ENCODE measurements around the gene NCOA7. TPM values are rescaled to one million over a fixed set of nuclear protein-coding genes. Genes with fewer than 3 reads are reported as not detected.

NCOA7 gene
- total and polyA plus RNA-seq, 9 of the 15 experiments (the other 6 are each of a cell fraction or from before 2014, with no cell fraction given): 5.8 to 14.6 (median 9.3) TPM

GRCh38 chr6:125812394-125813292 is 21.9 kb downstream of the NCOA7 start (continued):
- TF ChIP-seq, protein P1, sequence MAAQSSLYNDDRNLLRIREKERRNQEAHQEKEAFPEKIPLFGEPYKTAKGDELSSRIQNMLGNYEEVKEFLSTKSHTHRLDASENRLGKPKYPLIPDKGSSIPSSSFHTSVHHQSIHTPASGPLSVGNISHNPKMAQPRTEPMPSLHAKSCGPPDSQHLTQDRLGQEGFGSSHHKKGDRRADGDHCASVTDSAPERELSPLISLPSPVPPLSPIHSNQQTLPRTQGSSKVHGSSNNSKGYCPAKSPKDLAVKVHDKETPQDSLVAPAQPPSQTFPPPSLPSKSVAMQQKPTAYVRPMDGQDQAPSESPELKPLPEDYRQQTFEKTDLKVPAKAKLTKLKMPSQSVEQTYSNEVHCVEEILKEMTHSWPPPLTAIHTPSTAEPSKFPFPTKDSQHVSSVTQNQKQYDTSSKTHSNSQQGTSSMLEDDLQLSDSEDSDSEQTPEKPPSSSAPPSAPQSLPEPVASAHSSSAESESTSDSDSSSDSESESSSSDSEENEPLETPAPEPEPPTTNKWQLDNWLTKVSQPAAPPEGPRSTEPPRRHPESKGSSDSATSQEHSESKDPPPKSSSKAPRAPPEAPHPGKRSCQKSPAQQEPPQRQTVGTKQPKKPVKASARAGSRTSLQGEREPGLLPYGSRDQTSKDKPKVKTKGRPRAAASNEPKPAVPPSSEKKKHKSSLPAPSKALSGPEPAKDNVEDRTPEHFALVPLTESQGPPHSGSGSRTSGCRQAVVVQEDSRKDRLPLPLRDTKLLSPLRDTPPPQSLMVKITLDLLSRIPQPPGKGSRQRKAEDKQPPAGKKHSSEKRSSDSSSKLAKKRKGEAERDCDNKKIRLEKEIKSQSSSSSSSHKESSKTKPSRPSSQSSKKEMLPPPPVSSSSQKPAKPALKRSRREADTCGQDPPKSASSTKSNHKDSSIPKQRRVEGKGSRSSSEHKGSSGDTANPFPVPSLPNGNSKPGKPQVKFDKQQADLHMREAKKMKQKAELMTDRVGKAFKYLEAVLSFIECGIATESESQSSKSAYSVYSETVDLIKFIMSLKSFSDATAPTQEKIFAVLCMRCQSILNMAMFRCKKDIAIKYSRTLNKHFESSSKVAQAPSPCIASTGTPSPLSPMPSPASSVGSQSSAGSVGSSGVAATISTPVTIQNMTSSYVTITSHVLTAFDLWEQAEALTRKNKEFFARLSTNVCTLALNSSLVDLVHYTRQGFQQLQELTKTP (IDR thresholded peaks at IDR 0.05; ENCODE audit: low read depth in 1 of 2, partially characterized antibody in 2 of 2): peak in 1 of 2 experiments; percentile 61
- no peak for TF ChIP-seq NCOA4 (IDR thresholded peaks at IDR 0.05; ENCODE audit: partially characterized antibody)
- TF ChIP-seq TEAD2 (tag; IDR thresholded peaks at IDR 0.05): no peak
- TF ChIP-seq ZNF699 (CRISPR knock-in tag; IDR thresholded peaks at IDR 0.05; ENCODE audit: insufficient replicate concordance): no peak
- TF ChIP-seq ZNF644 (tag; IDR thresholded peaks at IDR 0.05; ENCODE audit: low read depth): no peak
- TF ChIP-seq TCF3 (CRISPR knock-in tag; IDR thresholded peaks at IDR 0.05): no peak; the same call in 1 of the 2 replicates
- TF ChIP-seq CXXC5 (CRISPR knock-in tag; IDR thresholded peaks at IDR 0.05): peak; percentile 46; the same call in 1 of the 2 replicates
- TF ChIP-seq TCFL5 (CRISPR knock-in tag; conservative IDR thresholded peaks at IDR 0.05): no peak
- TF ChIP-seq ZNF75A (CRISPR knock-in tag; IDR thresholded peaks at IDR 0.05): no peak
- TF ChIP-seq ZNF551 (CRISPR knock-in tag; IDR thresholded peaks at IDR 0.05): no peak
- no peak for TF ChIP-seq POLR2G (IDR thresholded peaks at IDR 0.05; ENCODE audit: low read depth, low read length)
- no peak for TF ChIP-seq ZNF695 (CRISPR knock-in tag; IDR thresholded peaks at IDR 0.05)
- TF ChIP-seq TAF7 (tag; IDR thresholded peaks at IDR 0.05): no peak
- peak; percentile 16; the same call in 1 of the 2 replicates for TF ChIP-seq ZC3H8 (IDR thresholded peaks at IDR 0.05)
- 0 out of 2 replicates have a peak, but pooled peaks have one; percentile 40 for TF ChIP-seq ZNF175 (CRISPR knock-in tag; IDR thresholded peaks at IDR 0.05; ENCODE audit: low read depth)
- TF ChIP-seq, protein P2, sequence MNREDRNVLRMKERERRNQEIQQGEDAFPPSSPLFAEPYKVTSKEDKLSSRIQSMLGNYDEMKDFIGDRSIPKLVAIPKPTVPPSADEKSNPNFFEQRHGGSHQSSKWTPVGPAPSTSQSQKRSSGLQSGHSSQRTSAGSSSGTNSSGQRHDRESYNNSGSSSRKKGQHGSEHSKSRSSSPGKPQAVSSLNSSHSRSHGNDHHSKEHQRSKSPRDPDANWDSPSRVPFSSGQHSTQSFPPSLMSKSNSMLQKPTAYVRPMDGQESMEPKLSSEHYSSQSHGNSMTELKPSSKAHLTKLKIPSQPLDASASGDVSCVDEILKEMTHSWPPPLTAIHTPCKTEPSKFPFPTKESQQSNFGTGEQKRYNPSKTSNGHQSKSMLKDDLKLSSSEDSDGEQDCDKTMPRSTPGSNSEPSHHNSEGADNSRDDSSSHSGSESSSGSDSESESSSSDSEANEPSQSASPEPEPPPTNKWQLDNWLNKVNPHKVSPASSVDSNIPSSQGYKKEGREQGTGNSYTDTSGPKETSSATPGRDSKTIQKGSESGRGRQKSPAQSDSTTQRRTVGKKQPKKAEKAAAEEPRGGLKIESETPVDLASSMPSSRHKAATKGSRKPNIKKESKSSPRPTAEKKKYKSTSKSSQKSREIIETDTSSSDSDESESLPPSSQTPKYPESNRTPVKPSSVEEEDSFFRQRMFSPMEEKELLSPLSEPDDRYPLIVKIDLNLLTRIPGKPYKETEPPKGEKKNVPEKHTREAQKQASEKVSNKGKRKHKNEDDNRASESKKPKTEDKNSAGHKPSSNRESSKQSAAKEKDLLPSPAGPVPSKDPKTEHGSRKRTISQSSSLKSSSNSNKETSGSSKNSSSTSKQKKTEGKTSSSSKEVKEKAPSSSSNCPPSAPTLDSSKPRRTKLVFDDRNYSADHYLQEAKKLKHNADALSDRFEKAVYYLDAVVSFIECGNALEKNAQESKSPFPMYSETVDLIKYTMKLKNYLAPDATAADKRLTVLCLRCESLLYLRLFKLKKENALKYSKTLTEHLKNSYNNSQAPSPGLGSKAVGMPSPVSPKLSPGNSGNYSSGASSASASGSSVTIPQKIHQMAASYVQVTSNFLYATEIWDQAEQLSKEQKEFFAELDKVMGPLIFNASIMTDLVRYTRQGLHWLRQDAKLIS (CRISPR knock-in tag; IDR thresholded peaks at IDR 0.05): no peak
- TF ChIP-seq ZNF668 (CRISPR knock-in tag; IDR thresholded peaks at IDR 0.05): no peak
- TF ChIP-seq ZNF764 (CRISPR knock-in tag; IDR thresholded peaks at IDR 0.05; ENCODE audit: low read depth): no peak
- TF ChIP-seq, protein P3, sequence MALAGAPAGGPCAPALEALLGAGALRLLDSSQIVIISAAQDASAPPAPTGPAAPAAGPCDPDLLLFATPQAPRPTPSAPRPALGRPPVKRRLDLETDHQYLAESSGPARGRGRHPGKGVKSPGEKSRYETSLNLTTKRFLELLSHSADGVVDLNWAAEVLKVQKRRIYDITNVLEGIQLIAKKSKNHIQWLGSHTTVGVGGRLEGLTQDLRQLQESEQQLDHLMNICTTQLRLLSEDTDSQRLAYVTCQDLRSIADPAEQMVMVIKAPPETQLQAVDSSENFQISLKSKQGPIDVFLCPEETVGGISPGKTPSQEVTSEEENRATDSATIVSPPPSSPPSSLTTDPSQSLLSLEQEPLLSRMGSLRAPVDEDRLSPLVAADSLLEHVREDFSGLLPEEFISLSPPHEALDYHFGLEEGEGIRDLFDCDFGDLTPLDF (CRISPR knock-in tag; IDR thresholded peaks at IDR 0.05): no peak
